Fibroblast of peridontal ligament (primary cell): ENCODE measurements around the gene ZDHHC19.
A peak's percentile ranks its signal among the peaks of the same experiment; 100 is the strongest.
"Not testable (repeated sequence)": the region's sequence is repeated elsewhere in the genome, so short reads cannot be mapped to it uniquely, and the experiment has no call there.

Source experiments
- DNase-seq: peaks from one replicate; pipeline ENCODE4 v3.0.0-alpha.2; 2010; ENCODE audit errors: extremely low read depth

Gene ZDHHC19

DNA sequence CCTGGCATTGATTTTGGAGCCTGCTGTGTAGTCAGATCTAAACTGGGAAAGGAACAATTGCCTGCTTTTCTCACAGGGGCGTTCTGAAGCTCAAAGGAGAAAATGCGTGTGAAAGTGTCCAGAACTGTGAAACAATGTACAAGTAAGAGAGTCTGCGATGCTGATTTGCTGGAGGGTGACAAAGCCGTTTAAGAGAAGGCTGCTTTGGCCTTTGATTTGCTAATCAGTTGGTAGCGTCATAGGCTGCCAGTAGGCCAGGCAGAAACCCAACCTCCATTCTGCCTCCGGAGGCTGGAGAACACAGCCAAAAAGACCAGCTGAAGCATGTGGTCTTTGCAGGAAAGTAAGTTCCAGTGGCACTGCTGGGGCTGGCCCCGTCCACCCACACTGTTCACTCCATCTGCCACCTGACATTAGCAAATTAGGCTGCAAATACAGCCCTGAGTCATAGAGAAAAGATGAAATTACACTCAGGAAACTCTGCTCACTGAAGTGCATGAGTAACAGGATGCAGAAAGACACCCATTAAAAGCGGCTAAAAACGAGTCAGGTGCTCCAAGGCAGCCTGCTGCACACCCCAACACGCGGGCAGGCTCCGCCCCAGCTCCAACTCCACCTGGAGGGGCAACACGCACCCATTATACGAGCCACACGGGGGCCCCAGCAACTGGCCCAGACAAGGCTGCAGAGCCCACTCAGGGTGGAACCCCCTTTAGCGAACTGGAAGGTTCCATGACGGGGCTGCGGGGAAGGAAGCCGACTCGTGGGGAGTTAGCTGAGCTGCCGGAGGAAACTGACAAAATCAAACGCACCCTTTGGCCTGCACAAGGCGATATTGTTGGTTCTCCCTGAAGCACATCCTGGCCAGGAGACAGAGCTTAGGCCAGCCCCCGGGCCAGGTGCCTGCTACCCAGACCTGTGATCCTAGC lies 31.6 kb downstream of the ZDHHC19 start:
- peak; percentile 10 for DNase-seq

- DNase-seq: no peak
Observed at GRCh38 chr3:196178993-196179379, 32.2 kb downstream of the ZDHHC19 start.

- no peak for DNase-seq
Observed at GRCh38 chr3:196177967-196178366, 33.2 kb downstream of the ZDHHC19 start.

DNA sequence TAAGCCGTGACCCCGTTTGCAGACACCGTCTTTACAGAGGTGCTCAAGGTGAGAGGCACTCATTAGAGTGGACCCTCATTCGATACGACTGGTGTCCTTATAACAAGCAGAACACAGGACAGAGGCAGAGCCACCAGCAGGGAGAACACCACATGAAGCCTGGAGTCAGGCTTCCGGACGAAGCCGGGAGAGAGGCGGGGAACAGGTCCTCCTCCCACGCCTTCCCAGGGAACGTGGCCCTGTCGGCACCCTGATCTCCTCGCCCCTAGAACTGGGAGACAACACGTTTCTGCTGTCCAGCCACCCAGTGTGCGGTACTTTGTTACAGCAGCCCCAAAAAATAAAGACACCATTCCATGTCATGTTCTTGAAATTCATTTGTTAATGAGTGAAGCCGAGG lies 33.6 kb downstream of the ZDHHC19 start:
- DNase-seq: no peak

- DNase-seq: no peak
Observed at GRCh38 chr3:196175722-196176121, 35.5 kb downstream of the ZDHHC19 start.

DNA sequence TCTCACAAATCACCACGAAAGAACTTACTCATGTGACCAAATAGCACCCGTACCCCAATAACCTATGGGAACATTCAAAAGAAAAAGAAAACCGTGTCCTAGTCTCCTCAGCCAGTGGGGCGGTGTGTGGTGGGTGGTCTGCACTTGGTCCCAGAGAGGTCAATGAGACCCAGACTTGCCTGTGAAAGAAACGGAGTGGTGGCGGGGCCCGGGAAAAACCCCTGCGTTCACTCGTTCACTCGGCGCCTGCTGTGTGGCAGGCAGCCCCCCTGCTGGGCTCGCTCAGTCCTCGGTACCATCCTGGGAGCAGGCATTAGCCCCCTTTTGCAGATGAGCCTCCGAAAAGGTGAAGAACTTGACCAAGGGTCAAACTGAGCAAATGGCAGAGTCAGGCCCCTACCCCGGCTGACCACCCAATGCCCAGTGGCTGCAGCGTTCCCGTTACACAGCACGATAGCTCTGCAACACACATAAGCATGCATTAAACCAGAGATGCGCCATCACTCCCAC lies 36.0 kb downstream of the ZDHHC19 start:
- DNase-seq: no peak

DNA sequence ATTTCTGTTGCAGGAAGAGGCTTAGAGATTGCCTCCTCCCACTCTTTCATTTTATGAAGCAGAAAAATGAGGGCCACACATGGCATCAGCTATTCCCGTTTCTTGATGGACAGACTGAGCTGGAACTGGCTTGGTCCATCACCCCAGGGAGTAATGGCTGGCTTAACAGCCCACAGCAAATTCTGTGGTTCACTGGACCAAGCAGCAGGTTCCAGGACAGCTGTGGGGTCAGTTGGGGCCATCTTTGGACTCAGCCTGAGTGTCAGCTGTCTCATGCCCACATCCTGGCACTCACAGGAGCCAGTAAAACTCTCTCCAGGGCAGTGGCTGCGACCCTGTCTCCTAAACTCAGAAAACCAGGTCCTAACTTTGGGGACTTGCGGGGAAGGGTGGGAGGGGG lies 36.5 kb downstream of the ZDHHC19 start:
- no peak for DNase-seq

DNA sequence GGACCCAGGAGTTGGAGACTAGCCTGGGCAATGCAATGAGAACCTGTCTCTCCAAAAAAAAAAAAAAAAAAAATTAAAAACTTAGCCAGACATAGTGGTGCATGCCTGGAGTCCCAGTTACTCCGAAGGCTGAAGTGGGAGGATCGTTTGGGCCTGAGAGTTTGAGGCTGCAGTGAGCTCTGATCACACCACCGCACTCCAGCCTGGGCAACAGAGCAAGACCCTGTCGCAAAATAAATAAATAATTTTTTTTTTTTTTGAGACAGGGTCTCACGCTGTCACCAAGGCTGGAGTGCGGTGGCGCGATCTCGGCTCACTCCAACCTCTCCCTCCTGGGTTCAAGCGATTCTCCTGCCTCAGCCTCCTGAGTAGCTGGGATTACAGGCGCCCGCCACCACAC lies 40.9 kb downstream of the ZDHHC19 start:
- DNase-seq: not testable (repeated sequence)

DNA sequence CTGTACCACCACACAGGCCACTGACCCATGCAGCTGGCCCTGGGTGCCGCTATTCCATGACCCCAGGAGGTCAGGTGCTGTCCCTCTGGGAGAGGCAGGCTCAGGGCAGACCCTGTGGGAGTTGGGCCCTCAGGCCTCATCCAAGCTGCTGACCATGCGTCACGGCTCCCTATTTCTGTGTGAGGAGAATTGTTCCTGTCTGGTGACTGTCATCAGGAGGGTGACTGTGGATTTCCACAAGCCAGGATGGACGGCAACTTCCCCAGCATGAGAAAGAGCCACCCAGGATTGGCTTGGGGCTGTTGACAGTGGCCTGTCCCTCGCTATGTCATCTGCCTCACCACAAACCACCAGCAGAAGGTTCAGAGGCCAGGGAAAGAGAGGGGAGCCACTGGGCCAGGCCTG lies 41.4 kb downstream of the ZDHHC19 start:
- DNase-seq: no peak

DNA sequence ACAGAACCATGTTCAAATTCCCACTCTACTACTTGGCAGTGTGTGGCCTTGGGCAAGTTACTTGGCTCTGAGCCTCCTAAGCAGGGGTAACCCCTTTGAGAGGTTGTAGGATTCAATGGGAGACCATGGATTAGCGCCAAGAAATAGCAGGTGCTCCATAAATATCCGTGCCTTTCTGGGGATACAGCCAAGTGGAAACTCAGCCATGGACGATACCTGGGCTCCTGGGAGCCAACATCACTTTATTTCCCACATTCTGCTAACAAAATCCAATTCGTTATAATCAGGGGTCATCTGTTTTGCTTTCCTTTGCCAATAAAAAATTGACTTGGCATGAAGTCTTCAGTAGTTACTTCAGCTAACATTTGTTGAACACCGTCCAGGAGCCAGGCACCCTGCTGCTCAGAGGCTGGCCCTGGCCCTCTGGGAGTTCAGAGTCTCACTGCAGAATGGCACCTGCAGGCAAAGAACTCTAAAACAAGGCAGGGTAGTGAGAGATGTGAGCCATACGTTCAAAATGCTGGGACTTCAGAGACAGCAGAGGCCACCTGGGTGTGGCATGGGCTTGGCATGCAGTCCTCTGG lies 42.3 kb downstream of the ZDHHC19 start:
- no peak for DNase-seq

DNA sequence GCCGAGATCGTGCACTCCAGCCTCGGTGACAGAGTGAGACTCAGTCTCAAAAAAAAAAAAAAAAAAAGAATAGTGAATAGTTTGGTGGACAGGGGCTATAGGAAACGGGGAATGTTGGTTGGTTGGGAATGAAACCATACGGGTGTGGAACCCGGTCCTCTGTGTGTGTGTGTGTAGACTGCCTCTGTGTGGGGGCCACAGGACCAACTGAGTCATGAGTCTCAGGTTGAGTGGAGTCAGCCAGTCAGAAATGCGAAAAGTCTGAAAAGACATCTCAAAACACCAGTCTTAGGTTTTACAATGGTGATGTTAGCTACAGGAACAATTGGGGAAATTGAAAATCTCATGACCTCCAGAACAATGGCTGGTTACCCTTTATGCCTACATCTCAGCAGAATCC lies 44.5 kb downstream of the ZDHHC19 start:
- DNase-seq: no peak

- no peak for DNase-seq
Observed at GRCh38 chr3:196165850-196166249, 45.4 kb downstream of the ZDHHC19 start.

DNA sequence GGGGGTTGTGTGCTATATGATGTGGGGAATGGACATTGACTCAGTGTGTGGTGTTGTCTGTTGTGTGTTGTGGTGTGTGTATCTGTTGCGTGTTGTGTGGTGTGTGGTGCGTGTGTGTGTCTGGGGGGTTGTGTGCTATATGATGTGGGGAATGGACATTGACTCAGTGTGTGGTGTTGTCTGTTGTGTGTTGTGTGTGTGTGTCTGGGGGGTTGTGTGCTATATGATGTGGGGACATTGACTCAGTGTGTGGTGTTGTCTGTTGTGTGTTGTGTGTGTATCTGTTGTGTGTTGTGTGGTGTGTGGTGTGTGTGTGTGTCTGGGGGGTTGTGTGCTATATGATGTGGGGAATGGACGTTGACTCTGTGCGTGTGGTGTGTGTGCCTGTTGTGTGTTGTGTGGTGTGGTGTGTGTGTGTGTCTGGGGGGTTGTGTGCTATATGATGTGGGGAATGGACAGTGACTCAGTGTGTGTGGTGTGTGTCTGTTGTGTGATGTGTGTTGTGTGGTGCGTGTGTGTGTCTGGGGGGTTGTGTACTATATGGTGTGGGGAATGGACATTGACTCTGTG lies 46.1 kb downstream of the ZDHHC19 start:
- not testable (repeated sequence) for DNase-seq

GRCh38 chr3:196164576-196164975 lies 46.6 kb downstream of the ZDHHC19 start:
- DNase-seq: no peak

DNA sequence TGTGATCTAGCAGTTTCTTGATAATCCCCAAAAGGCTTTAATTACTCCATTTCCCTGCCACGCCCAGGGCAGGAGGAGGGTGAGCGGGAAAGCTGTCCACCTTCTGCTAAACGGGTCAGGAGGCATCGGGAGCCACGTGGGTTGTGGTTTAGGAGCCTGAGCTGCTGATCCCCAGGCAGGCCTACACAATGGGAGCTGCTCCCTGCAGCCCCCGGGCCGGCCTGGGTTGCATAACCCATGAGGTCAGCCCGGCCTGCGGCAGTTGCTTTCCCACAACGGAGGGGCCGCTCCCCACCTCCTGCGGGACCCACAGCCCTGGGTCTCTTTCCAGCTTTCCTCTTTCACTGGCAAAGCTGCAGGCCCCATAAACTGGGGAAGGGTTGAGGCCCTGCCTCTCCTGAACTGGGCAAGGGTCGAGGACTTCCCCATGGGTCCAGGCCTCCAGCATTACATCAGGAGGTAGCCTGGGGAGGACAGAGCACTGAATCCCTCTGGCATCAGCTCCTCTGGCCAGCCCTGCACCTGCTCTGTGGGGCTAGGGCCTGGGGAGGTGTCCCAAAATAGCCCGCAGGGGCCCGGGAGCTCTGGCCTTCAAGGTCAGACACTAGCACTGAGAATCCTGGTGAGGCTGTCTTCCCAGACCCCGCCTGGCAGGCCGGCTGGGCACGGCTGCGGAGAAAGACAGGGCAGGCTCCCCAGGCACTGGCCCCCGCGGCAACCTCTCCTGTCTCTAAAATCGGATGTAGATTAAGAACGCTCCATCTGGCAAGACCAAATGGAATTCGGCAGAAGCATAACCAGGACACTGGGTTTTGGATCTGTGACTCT lies 47.3 kb downstream of the ZDHHC19 start:
- DNase-seq: no peak

DNA sequence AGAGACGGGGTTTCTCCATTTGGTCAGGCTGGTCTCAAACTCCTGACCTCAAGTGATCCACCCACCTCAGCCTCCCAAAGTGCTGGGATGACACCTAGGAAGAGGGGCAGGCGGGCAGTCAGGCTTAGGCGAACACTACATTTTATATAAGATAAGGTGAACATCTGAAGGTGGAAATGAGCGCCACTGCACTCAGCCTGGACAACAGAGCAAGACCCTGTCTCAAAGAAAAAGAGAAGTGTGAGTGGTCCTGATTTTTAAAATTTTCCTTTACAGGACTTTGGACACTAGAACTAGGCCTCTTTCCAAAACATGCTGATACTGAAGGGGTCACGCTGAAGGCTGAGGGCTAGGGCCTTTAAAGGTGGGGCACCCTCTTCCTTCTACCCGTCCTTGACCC lies 48.0 kb downstream of the ZDHHC19 start:
- no peak for DNase-seq

GRCh38 chr3:196162679-196163078 lies 48.5 kb downstream of the ZDHHC19 start:
- DNase-seq: no peak

DNA sequence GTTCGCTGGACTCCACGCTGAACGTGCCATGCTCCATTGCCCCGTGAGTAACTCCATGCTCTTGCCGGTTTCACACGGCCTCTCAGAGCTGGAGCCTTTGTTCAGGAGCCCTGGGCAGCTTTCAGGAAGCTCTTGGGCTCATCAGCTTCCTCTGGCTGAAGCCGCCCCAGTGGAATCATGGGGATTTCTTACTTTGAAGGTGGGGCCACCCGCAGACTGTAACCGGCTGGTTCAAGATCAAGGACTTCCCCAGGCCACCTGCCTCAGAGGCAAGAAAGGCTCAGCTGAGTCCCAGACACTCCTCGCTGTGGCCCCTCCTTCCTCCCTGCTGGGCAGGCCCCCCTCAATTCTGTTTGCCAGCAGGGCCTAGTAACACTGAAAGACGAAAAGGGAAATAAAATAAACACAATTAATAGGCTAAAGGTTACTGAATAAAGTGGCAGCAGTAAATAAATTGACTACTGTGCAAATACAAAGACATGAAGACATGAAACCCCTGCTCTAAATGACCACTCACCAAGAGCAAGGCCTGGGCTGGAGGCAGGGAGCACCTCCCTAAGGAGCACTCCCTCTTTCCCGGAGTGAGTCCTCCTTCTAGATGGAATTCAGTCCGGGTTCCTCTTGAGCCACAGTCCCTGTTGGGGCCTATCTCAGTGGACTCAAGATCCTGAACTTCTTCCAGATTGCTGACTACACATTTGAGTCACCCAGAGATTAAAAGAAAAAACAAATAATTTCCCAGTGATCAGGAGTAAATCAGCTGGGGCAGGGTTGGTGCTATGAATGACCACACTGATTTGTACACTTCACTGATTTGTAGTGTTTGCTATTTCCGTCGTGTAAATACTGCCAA lies 51.0 kb downstream of the ZDHHC19 start:
- DNase-seq: peak; percentile 66

- no peak for DNase-seq
Observed at GRCh38 chr3:196159526-196159925, 51.7 kb downstream of the ZDHHC19 start.

DNA sequence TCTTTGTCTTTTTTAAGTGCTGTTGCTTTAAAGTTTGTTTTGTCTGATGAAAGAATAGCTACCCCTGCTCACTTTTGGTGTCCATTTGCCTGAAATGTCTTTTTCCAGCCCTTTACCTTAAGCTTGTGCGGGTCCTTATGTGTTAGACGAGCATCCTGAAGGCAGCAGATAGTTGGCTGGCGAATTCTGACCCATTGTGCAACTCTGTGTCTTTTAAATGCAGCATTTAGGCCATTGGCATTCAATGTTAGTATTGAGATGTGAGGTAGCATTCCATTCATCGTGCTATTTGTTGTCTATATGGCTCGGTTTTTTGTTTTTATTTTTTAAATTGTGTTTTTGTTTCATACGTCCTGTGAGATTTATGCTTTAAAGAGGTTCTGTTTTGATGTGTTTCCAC lies 55.0 kb downstream of the ZDHHC19 start:
- no peak for DNase-seq

GRCh38 chr3:196150481-196150880 lies 60.7 kb downstream of the ZDHHC19 start:
- DNase-seq: no peak
